Ovary (tissue), 3 donors: ENCODE measurements around the gene KPNA6.

Source experiments
- EP300 ChIP-seq: sonication (generic); formaldehyde crosslinking; IDR thresholded peaks from one replicate; pipeline ENCODE4 v1.6.1; 2017; ENCODE audit warnings: antibody characterized with exemption
- POLR2A ChIP-seq: fragments of 450-650 bp; IDR thresholded peaks from one replicate; pipeline ENCODE4 v1.6.1; 2017; ENCODE audit warnings: antibody characterized with exemption, mild to moderate bottlenecking, moderate library complexity
- TF ChIP-seq, protein P1 (sequence below), 3 donors: fragments of 450-650 bp in 2 of 3; fragments of 200-600 bp in 1 of 3; IDR thresholded peaks; one replicate each; pipeline versions ENCODE4 v1.5.1 to v1.8.0; 2016 to 2022; ENCODE audit warnings: antibody characterized with exemption in 3 of 3, mild to moderate bottlenecking in 1 of 3
- donor health status: DM: no; HTN: no; CAD: no.

DNA sequence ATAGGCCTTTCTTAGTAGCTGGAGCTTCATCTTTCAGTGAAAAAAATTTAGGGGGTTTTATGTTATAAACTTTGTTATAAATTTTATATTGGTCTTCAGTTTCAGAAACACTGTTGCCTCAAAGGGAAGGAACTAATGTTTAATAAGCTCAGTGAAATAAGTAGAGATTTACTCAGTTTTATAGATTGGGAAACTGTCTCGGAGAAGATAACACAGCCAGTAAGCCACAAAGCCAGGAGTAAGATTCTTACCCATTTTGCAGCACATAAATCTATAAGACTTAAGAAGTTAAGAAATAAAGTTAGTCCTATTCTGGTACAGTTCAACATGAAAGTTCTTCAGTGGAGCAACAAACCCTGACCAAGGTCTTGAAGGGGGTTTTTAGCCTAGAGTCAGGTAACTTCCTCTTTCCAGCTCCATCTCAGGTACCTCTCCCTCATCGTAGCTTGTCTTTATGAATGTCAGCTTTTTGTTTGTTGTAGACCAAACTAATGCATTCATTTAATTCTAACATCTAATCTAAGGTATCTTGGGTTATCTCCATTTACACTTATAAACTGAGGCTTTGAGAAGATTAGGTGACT lies 3.3 kb downstream of the KPNA6 start:
- TF ChIP-seq, protein P1, sequence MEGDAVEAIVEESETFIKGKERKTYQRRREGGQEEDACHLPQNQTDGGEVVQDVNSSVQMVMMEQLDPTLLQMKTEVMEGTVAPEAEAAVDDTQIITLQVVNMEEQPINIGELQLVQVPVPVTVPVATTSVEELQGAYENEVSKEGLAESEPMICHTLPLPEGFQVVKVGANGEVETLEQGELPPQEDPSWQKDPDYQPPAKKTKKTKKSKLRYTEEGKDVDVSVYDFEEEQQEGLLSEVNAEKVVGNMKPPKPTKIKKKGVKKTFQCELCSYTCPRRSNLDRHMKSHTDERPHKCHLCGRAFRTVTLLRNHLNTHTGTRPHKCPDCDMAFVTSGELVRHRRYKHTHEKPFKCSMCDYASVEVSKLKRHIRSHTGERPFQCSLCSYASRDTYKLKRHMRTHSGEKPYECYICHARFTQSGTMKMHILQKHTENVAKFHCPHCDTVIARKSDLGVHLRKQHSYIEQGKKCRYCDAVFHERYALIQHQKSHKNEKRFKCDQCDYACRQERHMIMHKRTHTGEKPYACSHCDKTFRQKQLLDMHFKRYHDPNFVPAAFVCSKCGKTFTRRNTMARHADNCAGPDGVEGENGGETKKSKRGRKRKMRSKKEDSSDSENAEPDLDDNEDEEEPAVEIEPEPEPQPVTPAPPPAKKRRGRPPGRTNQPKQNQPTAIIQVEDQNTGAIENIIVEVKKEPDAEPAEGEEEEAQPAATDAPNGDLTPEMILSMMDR (IDR thresholded peaks at IDR 0.05), result no peak
- TF ChIP-seq EP300, result no peak
- TF ChIP-seq POLR2A, result no peak
